ENCODE measurements around the gene INHBB.
A peak's percentile ranks its signal among the peaks of the same experiment; 100 is the strongest.
"Not testable (repeated sequence)": the region's sequence is repeated elsewhere in the genome, so short reads cannot be mapped to it uniquely, and the experiment has no call there.

INHBB gene

GRCh38 chr2:120346026-120346666, at the start of gene INHBB:
Gene INHBB (plus strand): TSS chr2:120346136. CDS start chr2:120346189, 53 bp downstream.
- DNase-seq (ENCODE audit: low read depth) = no peak

- peak; percentile 64 for DNase-seq (ENCODE audit: low read depth)
Observed at GRCh38 chr2:120298173-120298835, 47.6 kb upstream of the INHBB start.

GRCh38 chr2:120299004-120299403, 46.9 kb upstream of the INHBB start:
- DNase-seq (ENCODE audit: low read depth) = no peak

DNA sequence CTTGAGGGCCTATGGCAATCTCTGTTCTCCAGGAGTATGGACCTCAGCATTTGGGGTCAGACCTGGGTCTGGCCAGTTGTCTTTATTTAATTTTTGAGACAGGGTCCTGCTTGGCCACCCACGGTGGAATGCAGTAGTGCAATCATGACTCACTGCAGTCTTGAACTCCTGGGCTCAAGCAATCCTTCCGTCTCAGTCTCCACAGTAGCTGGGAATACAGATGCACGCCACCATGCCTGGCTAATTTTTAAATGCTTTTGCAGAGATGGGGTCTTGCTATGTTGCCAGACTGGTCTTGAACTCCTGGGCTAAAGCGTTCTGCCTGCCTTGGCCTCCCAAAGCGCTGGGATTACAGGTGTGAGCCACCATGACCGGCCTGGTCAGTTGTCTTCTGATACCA, 46.4 kb upstream of the INHBB start:
- DNase-seq (ENCODE audit: low read depth) = no peak

DNA sequence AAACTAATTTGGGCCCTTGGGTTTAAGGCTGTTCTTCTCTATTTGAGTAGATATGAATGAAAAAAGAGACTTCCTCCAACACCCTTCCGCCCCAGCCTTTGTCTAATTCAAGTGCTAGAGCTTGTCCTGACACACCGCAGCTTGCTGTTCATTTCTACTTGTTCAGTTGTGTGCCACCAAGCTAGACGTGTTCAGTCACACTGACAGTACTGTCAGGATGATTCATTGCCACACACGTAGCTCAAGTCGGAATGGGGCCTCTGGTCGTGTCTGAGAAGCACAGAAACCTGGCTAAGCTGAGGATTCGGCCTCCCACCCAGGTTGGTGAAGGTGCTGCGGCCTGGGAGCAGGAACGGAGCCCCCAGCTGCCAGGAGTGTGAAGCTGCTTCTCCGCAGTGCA, 45.6 kb upstream of the INHBB start:
- no peak for DNase-seq (ENCODE audit: low read depth)

GRCh38 chr2:120301284-120301683, 44.7 kb upstream of the INHBB start:
- DNase-seq (ENCODE audit: low read depth) = no peak

GRCh38 chr2:120302301-120302700, 43.6 kb upstream of the INHBB start:
- no peak for DNase-seq (ENCODE audit: low read depth)

- no peak for DNase-seq (ENCODE audit: low read depth)
Observed at GRCh38 chr2:120303177-120303576, 42.8 kb upstream of the INHBB start.

DNA sequence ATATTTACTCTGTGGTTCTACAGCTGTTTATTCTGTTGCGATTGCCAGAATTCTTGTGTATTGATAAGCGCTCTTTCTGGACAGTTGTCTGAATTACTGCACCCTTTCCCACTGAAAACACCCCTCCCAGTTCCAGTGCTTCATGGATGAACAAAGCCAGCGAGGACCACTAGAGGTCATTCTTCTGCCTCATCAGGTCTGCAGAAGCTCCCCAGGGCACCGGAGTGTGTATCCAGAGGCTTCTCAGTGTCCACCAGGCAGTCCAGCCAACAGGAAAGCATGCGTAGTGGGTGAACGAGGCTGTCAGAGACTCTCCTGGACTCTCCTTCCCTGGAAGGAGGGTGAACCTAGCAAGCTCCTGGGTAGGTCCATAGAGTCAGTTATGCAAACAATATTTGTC, 40.6 kb upstream of the INHBB start:
- peak; percentile 36 for DNase-seq (ENCODE audit: low read depth)

GRCh38 chr2:120305937-120306490, 39.9 kb upstream of the INHBB start:
- no peak for DNase-seq (ENCODE audit: low read depth)

- DNase-seq (ENCODE audit: low read depth) = no peak
Observed at GRCh38 chr2:120307482-120307881, 38.5 kb upstream of the INHBB start.

DNA sequence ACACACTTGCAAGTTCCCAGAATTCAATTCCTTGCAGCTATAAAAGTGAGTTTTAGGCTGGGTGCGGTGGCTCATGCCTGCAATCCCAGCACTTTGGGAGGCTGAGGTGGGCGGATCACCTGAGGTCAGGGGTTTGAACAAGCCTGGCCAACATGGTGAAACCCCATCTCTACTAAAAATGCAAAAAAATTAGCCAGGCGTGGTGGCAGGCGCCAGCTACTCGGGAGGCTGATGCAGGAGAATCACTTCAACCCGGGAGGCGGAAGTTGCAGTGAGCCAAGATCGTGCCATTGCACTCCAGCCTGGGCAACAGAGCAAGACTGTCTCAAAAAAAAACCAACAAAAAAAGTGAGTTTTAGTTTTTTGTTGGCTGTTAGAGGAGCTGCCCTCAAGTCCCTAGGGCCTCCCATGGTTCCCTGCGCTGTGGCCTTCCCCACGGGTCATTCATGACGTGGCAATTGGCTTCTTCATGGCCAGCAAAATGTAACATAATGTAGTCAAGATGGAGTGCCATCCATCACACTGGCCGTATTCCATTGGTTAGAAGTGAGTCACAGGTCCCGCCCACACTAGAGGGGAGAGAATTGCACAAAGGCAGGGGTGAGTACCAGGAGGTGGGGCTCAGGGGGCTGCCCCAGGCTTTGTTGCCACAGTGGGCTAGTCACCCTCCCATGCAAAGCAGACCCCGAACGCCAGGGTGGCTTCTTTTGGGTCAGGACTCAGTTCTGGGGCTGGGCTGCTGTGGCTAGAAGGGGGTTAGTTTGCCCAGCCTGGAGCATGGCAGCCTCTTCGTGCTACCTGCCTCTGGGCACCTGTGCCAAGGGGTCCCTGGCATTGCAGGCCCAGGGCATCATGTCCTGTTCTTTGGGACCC, 37.7 kb upstream of the INHBB start:
- no peak for DNase-seq (ENCODE audit: low read depth)

- DNase-seq (ENCODE audit: low read depth) = no peak
Observed at GRCh38 chr2:120310136-120310535, 35.8 kb upstream of the INHBB start.

DNA sequence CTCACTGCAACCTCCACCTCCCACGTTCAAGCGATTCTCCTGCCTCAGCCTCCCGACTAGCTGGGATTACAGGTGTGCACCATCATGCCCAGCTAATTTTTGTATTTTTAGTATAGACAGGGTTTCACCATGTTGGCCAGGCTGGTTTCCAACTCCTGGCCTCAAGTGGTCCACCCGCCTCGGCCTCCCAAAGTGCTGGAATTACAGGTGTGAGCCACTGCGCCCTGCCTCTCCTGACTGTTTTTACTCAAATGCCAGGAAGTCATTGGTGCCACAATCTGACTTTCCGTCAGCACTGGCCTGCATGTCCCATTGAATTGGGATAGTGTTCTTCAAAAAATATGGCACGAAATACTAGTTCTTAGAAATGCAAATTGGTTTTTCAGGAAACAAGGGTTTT, 35.1 kb upstream of the INHBB start:
- DNase-seq (ENCODE audit: low read depth) = not testable (repeated sequence)

- no peak for DNase-seq (ENCODE audit: low read depth)
Observed at GRCh38 chr2:120312076-120312475, 33.9 kb upstream of the INHBB start.

DNA sequence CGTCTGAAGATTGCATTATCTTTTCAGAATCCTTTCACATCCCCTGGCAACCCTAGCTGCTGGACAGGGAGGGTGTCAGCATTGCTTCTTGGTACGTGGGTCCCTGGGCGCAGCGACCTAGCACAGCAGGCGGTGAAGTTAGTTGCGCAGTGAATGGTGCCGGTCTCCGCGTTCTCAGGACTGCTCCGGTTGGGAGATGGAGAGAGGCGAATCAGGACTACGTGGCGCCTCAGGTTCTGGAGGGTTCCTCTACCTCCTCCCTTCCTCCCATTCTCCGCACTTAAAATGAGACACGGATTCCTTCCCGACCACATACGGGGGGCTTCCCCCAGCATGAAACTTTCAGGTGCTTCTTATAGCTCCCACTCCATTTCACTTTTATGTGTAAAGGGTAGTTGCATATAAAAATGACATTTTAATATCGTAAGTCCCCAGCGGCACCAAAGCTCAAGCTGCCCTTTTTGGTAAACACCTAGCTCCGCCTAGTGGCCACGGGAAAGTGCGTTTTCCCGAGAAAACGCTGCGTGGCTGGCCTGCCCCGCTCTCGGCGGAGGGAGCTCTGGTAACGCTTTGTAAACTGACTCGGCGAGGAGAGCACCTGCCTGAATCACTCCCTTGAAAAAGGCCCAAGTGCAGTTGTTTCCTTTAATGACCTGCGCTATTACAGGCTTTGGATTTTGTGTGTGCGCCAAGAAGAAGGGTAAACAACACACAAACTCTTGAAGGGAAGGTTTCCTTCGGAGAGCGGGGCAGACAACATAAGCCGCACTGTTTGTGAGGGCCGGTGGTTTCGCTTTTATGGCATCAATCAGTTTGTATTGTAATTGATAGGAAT, 32.9 kb upstream of the INHBB start:
- DNase-seq (ENCODE audit: low read depth) = peak; percentile 80

- DNase-seq (ENCODE audit: low read depth) = no peak
Observed at GRCh38 chr2:120313695-120314615, 32.0 kb upstream of the INHBB start.

DNA sequence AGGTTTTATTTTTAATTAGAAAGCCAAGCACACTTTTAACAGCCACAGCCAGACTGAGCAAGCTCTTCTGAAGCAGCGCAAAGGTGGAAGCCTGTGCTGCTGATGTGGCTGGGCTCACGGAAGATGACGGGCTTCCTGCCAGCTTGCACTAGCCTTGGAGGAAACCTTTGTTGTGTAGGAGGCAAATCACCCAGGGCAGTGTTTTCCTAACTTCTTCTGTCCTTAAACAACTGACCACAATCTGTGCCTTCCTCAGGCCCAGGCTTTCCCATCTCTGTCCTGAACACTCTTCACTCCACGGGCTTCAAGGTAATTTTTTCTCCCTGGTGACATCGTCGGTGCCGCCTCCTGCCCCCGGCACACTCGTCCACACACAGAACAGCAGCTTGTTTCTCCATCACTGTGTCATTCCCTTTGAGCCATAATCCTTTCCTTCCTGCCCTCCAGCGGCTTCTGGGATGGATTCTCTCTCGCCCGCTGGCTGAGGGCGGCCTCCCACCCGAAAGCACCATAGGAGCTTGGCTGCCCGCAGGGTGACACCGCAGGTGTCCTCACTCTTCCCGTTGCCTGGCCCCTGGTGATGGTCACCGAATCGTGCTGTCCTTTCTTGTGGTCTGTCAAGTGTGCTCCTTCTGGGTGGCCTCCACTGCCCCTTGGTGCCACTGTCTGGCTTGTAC, 31.1 kb upstream of the INHBB start:
- no peak for DNase-seq (ENCODE audit: low read depth)

DNA sequence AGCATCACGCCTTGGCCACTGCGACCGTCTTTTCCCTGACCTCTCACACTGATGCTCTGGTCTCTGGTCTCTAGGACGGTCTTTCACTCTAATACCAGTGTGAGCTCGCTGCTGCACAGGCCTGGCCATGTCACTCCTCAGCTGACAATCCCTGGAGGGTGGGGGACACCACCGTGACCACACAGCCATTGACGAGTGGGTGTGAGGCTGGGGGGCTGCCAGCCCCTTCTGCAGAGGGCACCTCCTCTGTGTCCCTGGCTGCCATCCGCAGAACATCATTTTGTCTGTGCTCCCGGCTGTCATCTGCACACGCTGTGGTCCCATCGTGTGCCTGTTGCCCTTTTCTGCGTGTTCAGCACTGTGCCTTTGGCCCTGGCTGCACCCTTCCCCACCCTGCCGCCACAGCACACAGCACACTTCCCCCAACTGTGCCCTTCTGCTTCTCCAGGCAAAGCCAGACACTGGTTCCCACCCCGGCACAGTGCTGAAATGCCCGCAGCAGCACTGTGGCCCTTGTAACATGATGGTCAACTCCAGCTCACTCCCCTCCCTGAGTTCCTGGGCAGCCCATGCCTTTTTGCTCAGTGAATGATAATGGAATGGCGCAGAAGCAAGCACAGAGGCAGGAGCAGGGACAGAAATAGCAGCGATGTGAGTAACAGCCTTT, 30.4 kb upstream of the INHBB start:
- DNase-seq (ENCODE audit: low read depth) = no peak

DNA sequence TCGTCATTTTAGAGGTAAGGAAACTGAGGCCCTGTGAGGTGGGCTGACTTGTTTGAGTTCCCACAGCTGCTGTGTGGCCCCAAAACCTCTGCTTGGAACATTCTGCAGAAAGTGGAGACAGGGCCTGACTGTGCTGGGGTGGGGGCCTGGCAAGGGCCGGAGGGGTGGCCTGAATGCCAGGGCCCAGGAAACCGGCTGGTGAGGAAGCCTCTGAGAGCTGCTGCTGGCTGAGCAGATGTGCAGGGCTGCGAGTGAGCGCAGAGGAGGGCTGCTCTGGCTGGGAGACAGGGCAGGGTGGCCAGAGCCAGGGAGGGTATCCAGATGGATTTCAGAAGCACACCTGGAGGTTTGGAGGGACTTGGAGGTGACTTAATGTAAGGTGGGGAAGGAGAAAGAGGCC, 29.9 kb upstream of the INHBB start:
- no peak for DNase-seq (ENCODE audit: low read depth)

All from EH (cell line).